Progenitor cell of endocrine pancreas (in vitro differentiated cells): ENCODE data around the gene PHTF1. TPM values are rescaled to one million over a fixed set of nuclear protein-coding genes. Genes with fewer than 3 reads are reported as not detected.

Source experiments
- DNase-seq: peaks from one replicate; pipeline ENCODE4 v3.0.0; 2021; ENCODE audit warnings: low spot score; ENCODE audit not compliant: unreplicated experiment
- H3K27ac Mint-ChIP-seq: 2 replicates; pipeline ENCODE4 v1.8.0; 2021; ENCODE audit warnings: mild to moderate bottlenecking, moderate library complexity, mixed read lengths
- H3K27me3 Mint-ChIP-seq: 2 replicates; pipeline ENCODE4 v1.8.0; 2021; ENCODE audit warnings: mixed read lengths
- H3K36me3 Mint-ChIP-seq: 2 replicates; pipeline ENCODE4 v1.8.0; 2022; ENCODE audit warnings: mixed read lengths; ENCODE audit not compliant: insufficient read depth
- H3K4me1 Mint-ChIP-seq: 2 replicates; pipeline ENCODE4 v1.8.0; 2021; ENCODE audit warnings: low read depth, mixed read lengths
- H3K4me3 Mint-ChIP-seq: 2 replicates; pipeline ENCODE4 v1.8.0; 2021; ENCODE audit warnings: low read depth, mild to moderate bottlenecking, moderate library complexity, mixed read lengths
- H3K9me3 Mint-ChIP-seq: 2 replicates; pipeline ENCODE4 v1.8.0; 2021; ENCODE audit warnings: low read depth, mixed read lengths
- total RNA-seq: library from RNA; stranded (reverse); gene quantifications from 2 replicates; pipeline ENCODE4 v1.2.1, GENCODE V29; 2021
- TF ChIP-seq, protein P1 (sequence below): fragments of 200-600 bp; sonication (generic); IDR thresholded peaks from one replicate; pipeline ENCODE4 v1.5.0; 2021; ENCODE audit warnings: antibody characterized with exemption, mild to moderate bottlenecking; ENCODE audit not compliant: unreplicated experiment

Gene PHTF1
- total RNA-seq, 1 donor from 2014 or later = 51.3 TPM

DNA sequence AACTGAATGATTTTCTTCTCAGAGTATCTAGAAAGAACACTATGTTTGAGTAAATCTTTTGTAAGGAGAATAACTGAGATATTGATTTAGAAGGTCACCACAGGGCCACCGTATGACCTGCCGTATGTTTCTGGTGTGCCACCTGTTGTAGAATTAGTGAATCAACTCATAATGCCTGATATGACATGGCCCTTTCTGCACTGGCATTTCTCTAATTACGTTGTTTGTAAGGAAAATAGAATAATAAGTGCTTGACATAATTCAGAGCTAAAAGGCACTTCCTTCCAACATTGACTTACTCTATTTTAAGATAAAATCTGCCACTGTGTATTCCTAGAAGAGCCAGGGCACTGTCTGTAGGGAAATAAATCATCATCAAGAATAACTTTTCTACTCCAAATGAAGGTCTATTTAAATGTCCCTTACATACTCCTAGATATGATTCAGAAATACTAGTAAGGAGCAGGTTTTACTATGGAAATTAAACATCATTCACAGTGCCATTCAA is 101.7 kb downstream of the PHTF1 start:
- H3K27ac Mint-ChIP-seq = peak overlapping the region; percentile 76
- DNase-seq = no peak
- no peak overlapping the region for H3K4me3 Mint-ChIP-seq
- peaks cover 30% of the 10 kb centered on the region for H3K4me1 Mint-ChIP-seq
- no peaks in the 10 kb centered on the region for H3K36me3 Mint-ChIP-seq
- no peaks in the 10 kb centered on the region for H3K9me3 Mint-ChIP-seq
- no peaks in the 10 kb centered on the region for H3K27me3 Mint-ChIP-seq
- TF ChIP-seq, protein P1, sequence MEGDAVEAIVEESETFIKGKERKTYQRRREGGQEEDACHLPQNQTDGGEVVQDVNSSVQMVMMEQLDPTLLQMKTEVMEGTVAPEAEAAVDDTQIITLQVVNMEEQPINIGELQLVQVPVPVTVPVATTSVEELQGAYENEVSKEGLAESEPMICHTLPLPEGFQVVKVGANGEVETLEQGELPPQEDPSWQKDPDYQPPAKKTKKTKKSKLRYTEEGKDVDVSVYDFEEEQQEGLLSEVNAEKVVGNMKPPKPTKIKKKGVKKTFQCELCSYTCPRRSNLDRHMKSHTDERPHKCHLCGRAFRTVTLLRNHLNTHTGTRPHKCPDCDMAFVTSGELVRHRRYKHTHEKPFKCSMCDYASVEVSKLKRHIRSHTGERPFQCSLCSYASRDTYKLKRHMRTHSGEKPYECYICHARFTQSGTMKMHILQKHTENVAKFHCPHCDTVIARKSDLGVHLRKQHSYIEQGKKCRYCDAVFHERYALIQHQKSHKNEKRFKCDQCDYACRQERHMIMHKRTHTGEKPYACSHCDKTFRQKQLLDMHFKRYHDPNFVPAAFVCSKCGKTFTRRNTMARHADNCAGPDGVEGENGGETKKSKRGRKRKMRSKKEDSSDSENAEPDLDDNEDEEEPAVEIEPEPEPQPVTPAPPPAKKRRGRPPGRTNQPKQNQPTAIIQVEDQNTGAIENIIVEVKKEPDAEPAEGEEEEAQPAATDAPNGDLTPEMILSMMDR = no peak

DNA sequence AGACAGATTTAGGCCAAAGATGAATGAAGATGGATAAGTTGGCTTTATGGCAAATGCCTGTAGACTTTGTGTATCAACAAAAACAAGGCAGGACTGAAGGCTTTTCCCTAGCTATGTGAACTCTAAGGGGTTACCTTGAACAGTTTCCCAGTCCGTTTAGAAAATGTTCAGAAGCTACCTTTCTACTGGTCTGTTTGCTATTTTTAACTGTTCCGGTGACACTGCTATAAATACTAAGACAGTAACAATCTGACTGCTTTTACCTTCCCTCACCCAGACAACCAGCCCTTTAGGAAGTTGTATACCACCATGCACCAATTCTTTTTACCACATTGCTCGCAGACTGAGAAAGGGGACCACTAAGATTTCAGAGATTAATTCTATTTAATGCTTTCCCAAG is 102.2 kb downstream of the PHTF1 start:
- H3K4me1 Mint-ChIP-seq = peaks cover 30% of the 10 kb centered on the region
- no peak for DNase-seq
- H3K4me3 Mint-ChIP-seq = no peak overlapping the region
- H3K9me3 Mint-ChIP-seq = no peaks in the 10 kb centered on the region
- H3K27me3 Mint-ChIP-seq = no peaks in the 10 kb centered on the region
- TF ChIP-seq, protein P1 = no peak
- H3K36me3 Mint-ChIP-seq = no peaks in the 10 kb centered on the region
- H3K27ac Mint-ChIP-seq = peak overlapping the region; percentile 76

DNA sequence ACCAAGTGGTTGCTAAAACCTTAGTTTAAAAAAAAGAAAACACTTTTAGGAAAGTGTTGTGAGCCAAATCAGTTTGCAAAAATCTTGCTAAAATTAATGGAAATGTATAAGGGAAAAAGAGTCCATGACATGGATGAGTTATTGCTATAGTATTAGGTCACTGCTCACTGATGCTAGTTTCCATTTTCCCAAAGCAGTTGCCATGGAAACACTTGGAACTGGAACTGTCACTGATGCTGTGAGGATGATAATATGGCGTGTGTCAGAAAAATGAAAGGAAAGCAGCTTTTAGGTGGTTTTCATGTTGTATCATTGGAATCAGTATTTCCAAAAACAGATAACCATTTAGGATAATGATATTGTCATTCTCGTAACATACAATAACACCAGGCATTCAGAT is 104.4 kb downstream of the PHTF1 start:
- no peak overlapping the region for H3K4me3 Mint-ChIP-seq

DNA sequence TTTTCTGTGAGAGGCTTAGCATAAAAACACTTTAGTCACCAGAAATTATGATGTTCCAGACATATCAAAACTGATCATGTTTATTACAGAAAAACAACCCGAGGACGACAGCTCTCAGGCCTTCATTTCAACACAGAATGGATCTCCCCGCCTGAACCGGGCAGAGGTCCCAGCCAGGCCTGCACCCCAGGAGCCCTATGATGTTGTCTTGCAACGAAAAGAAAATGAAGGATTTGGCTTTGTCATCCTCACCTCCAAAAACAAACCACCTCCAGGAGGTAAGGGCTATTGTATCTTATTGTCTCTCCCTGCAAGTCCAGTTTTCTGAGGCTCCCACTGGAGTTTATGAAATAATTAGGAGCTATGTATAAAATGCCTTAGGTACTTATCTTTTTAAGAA is 105.5 kb downstream of the PHTF1 start:
- Mint-ChIP-seq H3K27ac (no peak overlapping the region), H3K36me3 (no peaks in the 10 kb centered on the region), H3K4me3 (no peak overlapping the region), H3K27me3 (no peaks in the 10 kb centered on the region), H3K9me3 (no peaks in the 10 kb centered on the region), H3K4me1 (peaks cover 21% of the 10 kb centered on the region)
- DNase-seq = no peak
- TF ChIP-seq, protein P1 = no peak

More for the DNA sequence above, 104.4 kb downstream of the PHTF1 start:
- Mint-ChIP-seq H3K27me3 (no peaks in the 10 kb centered on the region), H3K4me1 (peaks cover 30% of the 10 kb centered on the region), H3K9me3 (no peaks in the 10 kb centered on the region), H3K27ac (no peak overlapping the region), H3K36me3 (no peaks in the 10 kb centered on the region)
- DNase-seq = no peak
- TF ChIP-seq, protein P1 = no peak

DNA sequence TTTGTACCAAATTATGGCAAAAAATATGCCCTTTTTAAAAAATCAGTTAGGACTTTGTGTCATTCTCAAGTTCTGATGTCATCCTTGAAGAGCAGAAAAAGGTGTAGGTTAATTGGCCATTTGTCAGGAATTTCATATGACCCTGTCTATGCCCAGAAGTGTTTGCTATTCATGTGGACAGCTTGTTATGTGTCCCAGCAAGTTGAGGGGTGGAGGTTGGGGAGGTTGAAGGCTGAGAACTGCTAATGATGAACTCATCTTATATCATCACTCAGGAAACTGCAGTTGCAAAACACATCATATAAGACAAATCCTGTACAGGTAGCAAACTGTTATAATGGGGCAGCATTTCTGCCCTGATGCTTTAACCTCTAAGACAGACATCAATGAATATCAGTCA is 106.5 kb downstream of the PHTF1 start:
- Mint-ChIP-seq H3K4me3 (no peak overlapping the region), H3K27ac (peak overlapping the region; percentile 52), H3K36me3 (no peaks in the 10 kb centered on the region), H3K4me1 (peaks cover 11% of the 10 kb centered on the region), H3K27me3 (no peaks in the 10 kb centered on the region), H3K9me3 (no peaks in the 10 kb centered on the region)
- no peak for DNase-seq
- TF ChIP-seq, protein P1 = no peak
